Epidermal melanocyte (primary cell): ENCODE results near the gene BMP8A.

Source experiments
- DNase-seq: peaks from one replicate; pipeline ENCODE4 v3.0.0; 2011; ENCODE audit warnings: low spot score; ENCODE audit not compliant: insufficient read length

Gene BMP8A

DNA sequence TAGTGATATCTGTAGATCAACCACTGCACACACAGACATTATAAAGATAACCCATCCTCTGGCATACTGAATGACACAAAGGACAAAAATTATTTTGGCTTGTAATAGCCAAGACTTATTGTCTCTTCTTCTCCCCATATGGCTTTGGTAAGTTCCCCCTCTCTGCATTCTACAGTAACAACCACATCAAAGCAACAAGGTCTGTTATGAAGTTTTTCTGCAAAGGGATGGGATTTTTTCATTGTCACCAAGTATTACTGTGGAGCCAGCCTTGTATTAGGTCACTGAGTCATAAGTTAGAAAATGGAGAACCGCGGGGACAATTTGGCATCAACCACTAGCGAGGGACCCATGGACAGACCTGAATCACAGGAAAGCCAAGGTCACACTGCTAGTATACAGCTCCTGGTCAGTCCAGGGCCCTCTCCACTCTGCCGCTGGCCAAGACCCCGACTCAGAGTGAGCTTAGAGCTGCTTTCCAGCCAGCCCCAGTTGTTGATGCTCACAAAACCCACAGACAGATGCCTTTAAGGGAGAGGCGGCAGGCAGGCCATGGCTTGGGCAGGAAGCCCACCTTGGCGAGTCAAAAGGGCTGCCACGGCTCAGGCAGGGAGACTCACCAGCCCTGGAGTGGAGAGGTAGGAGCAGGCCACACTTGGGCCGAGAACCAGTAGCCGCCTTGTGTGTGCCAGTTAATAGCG, 79.2 kb downstream of the BMP8A start:
- no peak for DNase-seq

GRCh38 chr1:39571178-39571483, 79.7 kb downstream of the BMP8A start:
- DNase-seq: no peak

DNA sequence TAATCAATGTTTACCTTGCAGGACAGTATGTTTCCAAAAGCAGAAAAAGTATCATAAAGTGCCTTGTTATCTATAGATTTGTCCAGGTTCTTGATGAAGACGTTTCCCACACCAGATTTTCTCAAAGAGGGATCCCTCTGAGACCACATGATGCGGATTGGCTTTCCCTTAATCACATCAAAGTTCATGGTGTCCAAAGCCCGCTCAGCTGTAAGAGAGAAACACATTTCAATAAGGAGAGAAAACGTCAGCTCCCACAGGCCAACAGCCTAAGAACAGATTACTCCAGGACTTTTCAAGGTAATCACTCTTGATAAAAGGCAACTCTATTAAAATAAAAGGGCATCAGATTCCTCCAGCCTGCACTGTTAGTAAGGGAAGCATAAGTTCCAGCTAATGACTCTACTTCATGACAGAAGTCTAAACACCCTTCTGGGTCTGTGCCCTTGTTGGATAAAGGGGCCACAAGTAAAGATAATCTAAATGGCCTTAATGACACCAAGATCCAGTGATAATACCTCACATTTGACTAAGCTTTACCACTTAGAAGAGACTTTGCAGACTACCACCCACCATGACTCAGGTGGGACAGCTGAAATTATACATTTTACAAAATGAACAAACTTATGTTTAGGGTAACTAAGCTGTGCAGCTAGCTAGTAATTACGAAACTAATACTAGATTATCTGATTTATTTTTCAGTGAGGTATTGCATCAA, 81.1 kb downstream of the BMP8A start:
- DNase-seq: no peak

DNA sequence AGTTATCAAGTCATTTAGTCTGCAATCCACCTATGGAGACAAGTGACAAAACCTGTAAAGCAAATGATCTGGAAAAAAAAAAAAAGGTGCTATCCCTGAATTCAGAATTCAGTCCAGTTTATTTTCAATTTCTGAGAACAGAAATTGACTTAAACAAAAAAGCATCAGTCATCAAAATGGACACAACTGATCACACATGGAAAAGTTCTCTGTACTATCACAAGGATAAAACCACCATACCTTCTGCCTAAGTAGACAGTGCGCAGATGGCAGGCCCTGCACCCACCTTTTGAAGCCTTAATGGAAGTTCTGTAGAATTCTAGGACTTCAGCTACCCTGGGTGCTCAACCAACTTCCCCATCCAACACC, 81.6 kb downstream of the BMP8A start:
- no peak for DNase-seq

- peak; percentile 27 for DNase-seq
These were observed 82.5 kb downstream of the BMP8A start for GRCh38 chr1:39573736-39574624.

GRCh38 chr1:39574646-39575045, 83.2 kb downstream of the BMP8A start:
- DNase-seq: no peak
